Measurements from ENCODE around the gene HMGN1. TPM values are rescaled to one million over a fixed set of nuclear protein-coding genes. Genes with fewer than 3 reads are reported as not detected.
A peak's percentile ranks its signal among the peaks of the same experiment; 100 is the strongest.

The HMGN1 gene
- total RNA-seq, 1 donor from 2014 or later = 64.5 TPM

DNA sequence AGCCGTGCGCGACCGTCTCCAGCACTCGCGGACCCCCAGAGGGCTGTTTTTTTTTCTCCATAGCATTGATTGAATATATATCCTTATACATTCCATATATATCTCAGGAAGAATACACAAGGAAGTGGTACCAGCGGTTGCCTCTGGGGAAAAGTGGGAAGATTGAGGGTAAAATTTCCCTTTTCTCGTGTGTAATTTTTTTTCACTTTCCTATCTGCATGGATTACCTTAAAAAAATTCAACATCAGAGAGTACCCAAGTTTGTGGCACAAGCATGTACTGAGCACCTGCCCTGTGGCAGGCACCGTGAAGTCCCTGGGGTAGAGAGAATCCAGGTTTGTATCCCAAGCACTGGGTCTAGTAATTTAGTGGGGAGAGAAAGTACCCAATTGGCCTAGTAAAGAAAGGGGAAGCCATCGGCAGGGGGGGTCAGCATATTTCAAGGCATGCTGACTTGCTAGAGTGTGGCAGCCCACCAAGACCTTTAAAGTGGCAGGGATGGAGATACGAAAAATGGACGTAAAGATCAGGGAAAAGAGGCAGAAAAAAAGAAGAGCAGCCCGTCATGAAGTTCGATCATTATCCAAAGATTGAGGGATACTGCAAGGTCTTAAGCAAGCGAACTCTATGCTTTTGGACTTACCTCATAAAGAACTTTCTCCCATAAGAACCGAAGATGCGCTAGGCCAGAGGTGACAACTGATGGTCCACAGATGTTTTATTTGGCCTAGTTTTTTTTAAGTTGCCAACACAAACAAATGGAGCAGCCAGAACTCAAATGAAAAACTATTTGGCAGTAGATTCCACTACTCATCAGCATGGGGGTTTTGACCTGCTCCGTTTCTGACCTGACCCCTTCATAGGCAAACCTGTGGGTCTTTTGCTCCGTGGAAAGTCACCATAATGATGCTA, 1.5 kb upstream of the HMGN1 start:
- no peaks in the 10 kb centered on the region for H3K36me3 ChIP-seq
- H3K4me1 ChIP-seq = peaks cover 42% of the 10 kb centered on the region
- peaks cover 7% of the 10 kb centered on the region for H3K9me3 ChIP-seq (replicated peaks)
- H3K27ac ChIP-seq (replicated peaks) = peak overlapping the region; percentile 97
- H3K27me3 ChIP-seq (ENCODE audit: low read depth) = no peaks in the 10 kb centered on the region
- no peak for DNase-seq
- intact Hi-C loops (cut with micrococcal nuclease) = no loop called here
- TF ChIP-seq, protein P1, sequence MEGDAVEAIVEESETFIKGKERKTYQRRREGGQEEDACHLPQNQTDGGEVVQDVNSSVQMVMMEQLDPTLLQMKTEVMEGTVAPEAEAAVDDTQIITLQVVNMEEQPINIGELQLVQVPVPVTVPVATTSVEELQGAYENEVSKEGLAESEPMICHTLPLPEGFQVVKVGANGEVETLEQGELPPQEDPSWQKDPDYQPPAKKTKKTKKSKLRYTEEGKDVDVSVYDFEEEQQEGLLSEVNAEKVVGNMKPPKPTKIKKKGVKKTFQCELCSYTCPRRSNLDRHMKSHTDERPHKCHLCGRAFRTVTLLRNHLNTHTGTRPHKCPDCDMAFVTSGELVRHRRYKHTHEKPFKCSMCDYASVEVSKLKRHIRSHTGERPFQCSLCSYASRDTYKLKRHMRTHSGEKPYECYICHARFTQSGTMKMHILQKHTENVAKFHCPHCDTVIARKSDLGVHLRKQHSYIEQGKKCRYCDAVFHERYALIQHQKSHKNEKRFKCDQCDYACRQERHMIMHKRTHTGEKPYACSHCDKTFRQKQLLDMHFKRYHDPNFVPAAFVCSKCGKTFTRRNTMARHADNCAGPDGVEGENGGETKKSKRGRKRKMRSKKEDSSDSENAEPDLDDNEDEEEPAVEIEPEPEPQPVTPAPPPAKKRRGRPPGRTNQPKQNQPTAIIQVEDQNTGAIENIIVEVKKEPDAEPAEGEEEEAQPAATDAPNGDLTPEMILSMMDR (IDR thresholded peaks at IDR 0.05; ENCODE audit: borderline replicate concordance) = no peak
- peak overlapping the region; percentile 93 for H3K4me3 ChIP-seq

DNA sequence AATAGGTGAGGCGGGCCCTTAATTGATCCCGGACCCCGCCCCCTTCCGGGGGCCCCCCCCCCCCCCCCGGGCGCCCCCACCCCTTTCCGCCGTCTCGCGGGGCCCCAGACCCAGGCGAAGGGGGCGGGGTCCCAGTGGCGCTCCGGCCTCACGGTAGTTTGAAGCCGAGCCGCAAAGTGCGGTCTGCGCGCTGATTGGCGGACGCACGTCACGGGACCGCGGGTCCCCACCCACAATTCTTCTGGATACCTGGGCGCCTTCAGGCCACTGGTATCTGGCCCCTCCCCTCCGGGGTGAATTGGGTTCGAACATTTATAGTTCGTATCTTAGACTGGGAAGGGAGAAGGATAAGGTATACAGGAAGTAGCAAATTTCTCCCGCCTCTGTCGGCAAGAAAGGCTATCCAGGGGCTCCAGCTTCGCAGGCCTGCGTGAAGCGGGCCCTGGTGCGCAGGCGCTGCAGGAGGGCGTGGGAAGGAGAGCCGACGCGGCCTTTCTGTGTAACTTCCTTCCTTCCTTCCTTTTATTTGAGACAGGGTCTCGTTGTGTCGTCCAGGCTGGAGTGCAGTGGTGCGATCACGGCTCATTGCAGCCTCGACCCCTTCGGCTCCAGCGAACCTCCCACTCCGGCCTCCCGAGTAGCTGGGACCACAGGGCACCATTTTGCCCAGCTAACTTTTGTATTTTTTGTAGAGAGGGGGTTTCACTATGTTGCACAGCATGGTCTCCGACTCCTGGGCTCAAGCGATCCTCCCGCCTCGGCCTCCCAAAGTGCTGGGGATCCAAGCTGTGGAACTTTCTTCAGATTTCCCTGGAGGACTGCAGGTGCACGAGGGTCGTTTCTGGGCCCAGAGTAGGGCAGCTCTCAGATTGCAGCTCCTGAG, 564 bp upstream of the HMGN1 start:
- TF ChIP-seq, protein P1 (IDR thresholded peaks at IDR 0.05; ENCODE audit: borderline replicate concordance) = no peak
- Histone ChIP-seq H3K9me3 (replicated peaks) (peaks cover 7% of the 10 kb centered on the region), H3K4me1 (peaks cover 49% of the 10 kb centered on the region), H3K36me3 (peaks cover 3% of the 10 kb centered on the region), H3K4me3 (peak overlapping the region; percentile 93), H3K27ac (replicated peaks) (peak overlapping the region; percentile 97), H3K27me3 (ENCODE audit: low read depth) (no peaks in the 10 kb centered on the region)
- intact Hi-C loops (cut with micrococcal nuclease) = no loop called here
- DNase-seq = peak; percentile 96

DNA sequence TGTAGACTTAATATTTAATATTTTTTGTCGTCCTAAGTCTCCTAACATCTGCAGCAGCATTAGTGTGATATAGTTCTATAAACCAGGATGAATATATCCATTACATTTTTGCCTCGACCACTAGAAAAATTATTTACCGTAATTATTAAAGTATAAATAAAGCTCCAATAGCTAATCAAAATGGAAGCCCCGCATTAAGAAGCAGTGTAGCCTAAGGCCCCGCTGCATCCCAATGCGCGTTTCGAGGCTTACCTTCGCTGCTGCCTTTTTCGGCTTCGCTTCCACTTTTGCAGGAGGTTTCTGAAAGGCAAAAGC, 891 bp downstream of the HMGN1 start:
- intact Hi-C loops (cut with micrococcal nuclease) = no loop called here
- TF ChIP-seq, protein P1 (IDR thresholded peaks at IDR 0.05; ENCODE audit: borderline replicate concordance) = no peak

DNA sequence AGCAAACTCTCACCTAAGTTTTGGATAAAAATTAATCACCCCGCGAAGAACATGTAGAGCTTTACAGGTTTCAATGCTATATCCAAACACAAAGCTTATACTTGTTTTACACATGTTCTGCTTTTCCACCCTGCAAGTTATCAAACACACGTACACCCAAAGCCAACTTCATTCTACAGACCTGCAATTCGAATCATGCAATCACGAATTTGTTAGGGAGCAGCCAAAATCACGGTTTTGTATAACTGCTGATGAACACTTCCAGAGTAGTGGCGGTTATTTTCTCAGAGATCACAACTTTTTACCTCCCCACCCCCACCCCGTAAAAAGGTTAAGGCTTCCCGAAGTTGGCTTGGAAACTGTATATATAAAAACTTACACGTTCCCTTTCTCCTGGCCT, 1.4 kb downstream of the HMGN1 start:
- peak overlapping the region; percentile 97 for H3K27ac ChIP-seq (replicated peaks)
- H3K4me3 ChIP-seq = peak overlapping the region; percentile 93
- H3K4me1 ChIP-seq = peaks cover 57% of the 10 kb centered on the region
- intact Hi-C loops (cut with micrococcal nuclease) = no loop called here
- no peaks in the 10 kb centered on the region for H3K9me3 ChIP-seq (replicated peaks)
- TF ChIP-seq, protein P1 (IDR thresholded peaks at IDR 0.05; ENCODE audit: borderline replicate concordance) = no peak
- no peak for DNase-seq
- no peaks in the 10 kb centered on the region for H3K27me3 ChIP-seq (ENCODE audit: low read depth)
- peaks cover 17% of the 10 kb centered on the region for H3K36me3 ChIP-seq

More for the DNA sequence above, 891 bp downstream of the HMGN1 start:
- Histone ChIP-seq H3K4me1 (peaks cover 57% of the 10 kb centered on the region), H3K4me3 (peak overlapping the region; percentile 93), H3K27ac (replicated peaks) (peak overlapping the region; percentile 97), H3K36me3 (peaks cover 16% of the 10 kb centered on the region), H3K27me3 (ENCODE audit: low read depth) (no peaks in the 10 kb centered on the region), H3K9me3 (replicated peaks) (peaks cover 1% of the 10 kb centered on the region)
- DNase-seq = no peak

DNA sequence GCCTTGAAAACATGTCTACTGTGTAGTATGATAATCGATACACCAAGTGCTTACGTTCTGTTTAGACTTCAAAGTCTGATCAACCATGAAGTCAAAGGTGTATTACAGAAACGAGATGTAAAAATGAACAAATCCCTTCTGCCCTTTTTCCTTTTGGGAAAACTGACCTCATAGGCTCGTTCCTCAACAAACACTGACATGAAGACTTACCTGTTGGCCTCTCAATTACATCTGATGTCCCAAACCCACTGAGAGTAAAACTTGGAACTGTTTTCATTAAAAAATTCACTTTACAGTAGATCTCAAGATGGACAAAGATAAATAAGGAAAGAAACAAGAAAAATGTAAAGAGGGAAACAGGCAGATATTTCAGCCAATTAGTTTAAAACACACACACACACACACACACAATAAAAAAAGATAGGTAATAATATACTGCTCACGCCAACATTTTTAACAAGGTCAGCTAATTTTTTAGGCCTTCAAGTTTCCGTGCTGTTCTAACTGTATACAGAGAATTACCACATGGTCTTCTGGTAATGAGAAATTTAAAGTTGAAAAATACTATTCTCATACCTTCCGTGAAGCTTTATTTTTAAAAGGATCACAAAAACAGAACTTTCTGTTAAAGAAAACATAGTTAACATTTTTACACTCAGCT, 2.1 kb downstream of the HMGN1 start:
- Histone ChIP-seq H3K36me3 (peaks cover 22% of the 10 kb centered on the region), H3K27me3 (ENCODE audit: low read depth) (no peaks in the 10 kb centered on the region), H3K4me3 (peak overlapping the region; percentile 93), H3K27ac (replicated peaks) (peak overlapping the region; percentile 97), H3K9me3 (replicated peaks) (no peaks in the 10 kb centered on the region), H3K4me1 (peaks cover 57% of the 10 kb centered on the region)
- intact Hi-C loops (cut with micrococcal nuclease) = no loop called here
- TF ChIP-seq, protein P1 (IDR thresholded peaks at IDR 0.05; ENCODE audit: borderline replicate concordance) = no peak
- no peak for DNase-seq

All from left ventricle myocardium inferior (tissue), 1 donor.